Left ventricle myocardium inferior (tissue), 1 donor: ENCODE data around the gene SNRNP200. TPM values are rescaled to one million over a fixed set of nuclear protein-coding genes. Genes with fewer than 3 reads are reported as not detected.

ENCODE experiments used
- DNase-seq: peaks from one replicate; pipeline ENCODE4 v3.0.0-alpha.2; 2020
- H3K27ac ChIP-seq: fragments of 200-600 bp; replicated peaks from 2 replicates; pipeline ENCODE4 v1.8.0; 2021
- H3K27me3 ChIP-seq: fragments of 200-600 bp; 2 replicates; pipeline ENCODE4 v1.8.0; 2021; ENCODE audit warnings: low read depth
- H3K36me3 ChIP-seq: fragments of 200-600 bp; 2 replicates; pipeline ENCODE4 v1.8.0; 2021
- H3K4me1 ChIP-seq: fragments of 200-600 bp; 2 replicates; pipeline ENCODE4 v1.8.0; 2021
- H3K4me3 ChIP-seq: fragments of 200-600 bp; 2 replicates; pipeline ENCODE4 v1.8.0; 2021; ENCODE audit warnings: mild to moderate bottlenecking, moderate library complexity
- H3K9me3 ChIP-seq: fragments of 200-600 bp; replicated peaks from 2 replicates; pipeline ENCODE4 v1.8.0; 2021
- intact Hi-C: fragments of 100-400 bp; cut with micrococcal nuclease; formaldehyde crosslinking; loops from one replicate; pipeline ENCODE4 v1.11.0; 2022
- total RNA-seq: library from RNA; stranded (reverse); fragmentation: NEBNext Ultra II Directional; extraction: Animal tissue kit (Norgen Biotek cat#: 25700); gene quantifications from one replicate; pipeline ENCODE4 v1.2.1, GENCODE V29; 2021
- TF ChIP-seq, protein P1 (sequence below): fragments of 200-600 bp; IDR thresholded peaks from 2 replicates; pipeline ENCODE4 v1.8.0; 2021; ENCODE audit warnings: antibody characterized with exemption, mild to moderate bottlenecking, borderline replicate concordance
- donor health status: DM: no; HTN: yes; CAD: no; lungs with severe emphysema.

Gene SNRNP200
- total RNA-seq, 1 donor from 2014 or later, result 54.8 TPM

DNA sequence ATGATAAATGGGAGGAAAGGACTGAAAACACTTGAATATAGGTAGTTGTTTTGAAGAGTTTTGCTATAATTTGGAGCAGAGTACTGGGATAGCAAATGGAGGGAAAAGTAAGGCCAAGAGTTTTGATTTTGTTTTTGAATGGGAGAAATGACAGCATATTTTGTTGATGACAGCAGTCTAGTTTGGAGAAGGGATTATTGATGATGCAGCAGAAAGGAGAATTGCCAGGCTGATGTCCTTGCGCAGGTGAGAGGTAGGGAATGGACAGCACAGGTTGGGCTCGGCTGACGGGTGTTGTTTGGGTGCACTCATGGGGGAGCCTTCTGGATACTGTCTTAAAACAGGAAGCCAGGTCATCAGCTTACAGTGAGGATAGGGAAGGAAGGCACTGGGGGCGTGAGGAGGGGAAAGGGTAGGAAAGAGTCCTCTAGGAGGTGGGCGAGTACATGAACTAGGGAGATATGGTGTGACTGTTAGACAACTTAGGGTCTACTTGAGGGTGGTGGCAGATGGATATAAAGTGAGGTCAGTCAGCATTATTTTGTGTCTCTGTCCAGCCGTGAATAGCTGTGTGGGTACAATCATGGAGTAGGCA, 40.6 kb upstream of the SNRNP200 start:
- Histone ChIP-seq H3K9me3 (no peaks in the 10 kb centered on the region), H3K36me3 (no peaks in the 10 kb centered on the region), H3K4me1 (no peaks in the 10 kb centered on the region), H3K27me3 (no peaks in the 10 kb centered on the region), H3K4me3 (no peak overlapping the region), H3K27ac (no peak overlapping the region)
- DNase-seq, result no peak
- TF ChIP-seq, protein P1, sequence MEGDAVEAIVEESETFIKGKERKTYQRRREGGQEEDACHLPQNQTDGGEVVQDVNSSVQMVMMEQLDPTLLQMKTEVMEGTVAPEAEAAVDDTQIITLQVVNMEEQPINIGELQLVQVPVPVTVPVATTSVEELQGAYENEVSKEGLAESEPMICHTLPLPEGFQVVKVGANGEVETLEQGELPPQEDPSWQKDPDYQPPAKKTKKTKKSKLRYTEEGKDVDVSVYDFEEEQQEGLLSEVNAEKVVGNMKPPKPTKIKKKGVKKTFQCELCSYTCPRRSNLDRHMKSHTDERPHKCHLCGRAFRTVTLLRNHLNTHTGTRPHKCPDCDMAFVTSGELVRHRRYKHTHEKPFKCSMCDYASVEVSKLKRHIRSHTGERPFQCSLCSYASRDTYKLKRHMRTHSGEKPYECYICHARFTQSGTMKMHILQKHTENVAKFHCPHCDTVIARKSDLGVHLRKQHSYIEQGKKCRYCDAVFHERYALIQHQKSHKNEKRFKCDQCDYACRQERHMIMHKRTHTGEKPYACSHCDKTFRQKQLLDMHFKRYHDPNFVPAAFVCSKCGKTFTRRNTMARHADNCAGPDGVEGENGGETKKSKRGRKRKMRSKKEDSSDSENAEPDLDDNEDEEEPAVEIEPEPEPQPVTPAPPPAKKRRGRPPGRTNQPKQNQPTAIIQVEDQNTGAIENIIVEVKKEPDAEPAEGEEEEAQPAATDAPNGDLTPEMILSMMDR, result no peak
- intact Hi-C loops, result no loop called here

DNA sequence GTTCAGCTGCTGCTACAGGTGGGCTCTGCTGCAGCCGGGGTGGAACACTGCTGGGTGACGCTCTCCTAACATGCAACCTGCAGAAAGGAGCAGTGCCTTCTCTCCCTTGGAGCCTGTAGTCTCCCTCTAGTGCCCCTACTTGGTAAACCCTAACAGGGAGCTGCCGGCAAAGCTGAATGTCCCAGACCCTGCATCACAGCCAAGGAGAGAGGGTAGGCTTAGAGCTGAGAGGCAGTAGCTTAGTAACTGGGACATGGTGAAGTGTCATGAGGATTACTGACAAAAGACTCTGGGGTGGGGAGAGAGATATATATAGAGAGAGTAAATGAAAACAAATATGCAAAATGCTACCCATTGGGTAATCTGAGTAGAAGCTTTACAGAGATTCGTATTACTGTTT, 40.1 kb upstream of the SNRNP200 start:
- H3K4me1 ChIP-seq, result no peaks in the 10 kb centered on the region

DNA sequence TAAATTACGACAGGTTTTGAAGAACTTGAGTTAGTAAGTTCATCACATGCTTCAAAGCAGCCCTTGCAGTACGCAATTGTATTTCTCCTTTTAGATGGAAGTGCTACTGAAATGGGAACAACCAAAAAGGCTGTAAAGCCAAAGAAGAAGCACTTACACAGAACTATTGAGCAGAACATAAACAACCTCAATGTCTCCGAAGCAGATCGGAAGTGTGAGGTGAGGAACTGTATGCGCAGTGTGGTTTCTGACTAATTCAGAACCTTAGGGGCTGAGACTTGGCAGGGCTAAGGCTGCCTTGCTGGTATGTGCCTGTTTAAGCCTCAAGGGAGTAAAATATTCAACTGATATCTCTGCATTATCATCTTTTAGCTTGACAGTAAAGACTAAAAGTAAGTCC, 38.7 kb upstream of the SNRNP200 start:
- H3K27ac ChIP-seq, result no peak overlapping the region
- no peak for DNase-seq
- H3K36me3 ChIP-seq, result no peaks in the 10 kb centered on the region

More for the DNA sequence above, 40.1 kb upstream of the SNRNP200 start:
- DNase-seq, result no peak
- Histone ChIP-seq H3K9me3 (no peaks in the 10 kb centered on the region), H3K27me3 (no peaks in the 10 kb centered on the region), H3K4me3 (no peak overlapping the region), H3K27ac (no peak overlapping the region), H3K36me3 (no peaks in the 10 kb centered on the region)
- TF ChIP-seq, protein P1, result peak; percentile 58
- intact Hi-C loops, result no loop called here

DNA sequence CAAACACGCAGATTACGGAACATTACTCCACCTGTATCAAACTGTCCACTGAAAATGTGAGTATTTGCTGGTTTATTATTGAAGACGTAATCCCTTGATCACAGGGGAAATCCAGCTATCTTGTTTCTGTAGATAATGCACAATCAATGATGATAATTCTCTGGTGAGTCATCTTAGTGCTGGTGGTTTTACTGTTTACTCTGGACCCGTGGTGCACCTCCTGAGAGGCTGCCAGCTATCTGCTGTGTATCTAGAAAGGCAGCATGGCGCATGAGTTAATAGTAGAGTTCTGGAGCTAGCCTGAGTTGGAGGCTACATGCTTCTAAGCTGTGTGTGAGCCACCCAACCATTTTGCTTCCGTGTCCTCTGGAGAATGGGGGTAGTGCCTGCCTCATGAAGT, 36.7 kb upstream of the SNRNP200 start:
- no peaks in the 10 kb centered on the region for H3K9me3 ChIP-seq
- H3K4me3 ChIP-seq, result no peak overlapping the region
- no peaks in the 10 kb centered on the region for H3K4me1 ChIP-seq
- H3K36me3 ChIP-seq, result no peaks in the 10 kb centered on the region
- H3K27ac ChIP-seq, result no peak overlapping the region
- TF ChIP-seq, protein P1, result no peak
- DNase-seq, result no peak
- intact Hi-C loops, result no loop called here
- no peaks in the 10 kb centered on the region for H3K27me3 ChIP-seq

More for the DNA sequence above, 38.7 kb upstream of the SNRNP200 start:
- Histone ChIP-seq H3K27me3 (no peaks in the 10 kb centered on the region), H3K4me3 (no peak overlapping the region), H3K9me3 (no peaks in the 10 kb centered on the region), H3K4me1 (no peaks in the 10 kb centered on the region)
- intact Hi-C loops, result no loop called here
- TF ChIP-seq, protein P1, result no peak

GRCh38 chr2:96341641-96342040, 36.3 kb upstream of the SNRNP200 start:
- H3K27me3 ChIP-seq, result no peaks in the 10 kb centered on the region
- H3K4me1 ChIP-seq, result no peaks in the 10 kb centered on the region
- TF ChIP-seq, protein P1, result no peak
- intact Hi-C loops, result no loop called here
- no peak for DNase-seq
- H3K4me3 ChIP-seq, result no peak overlapping the region
- no peaks in the 10 kb centered on the region for H3K9me3 ChIP-seq
- H3K36me3 ChIP-seq, result no peaks in the 10 kb centered on the region
- no peak overlapping the region for H3K27ac ChIP-seq
